ENCODE data around the gene CDK7.

The CDK7 gene

DNA sequence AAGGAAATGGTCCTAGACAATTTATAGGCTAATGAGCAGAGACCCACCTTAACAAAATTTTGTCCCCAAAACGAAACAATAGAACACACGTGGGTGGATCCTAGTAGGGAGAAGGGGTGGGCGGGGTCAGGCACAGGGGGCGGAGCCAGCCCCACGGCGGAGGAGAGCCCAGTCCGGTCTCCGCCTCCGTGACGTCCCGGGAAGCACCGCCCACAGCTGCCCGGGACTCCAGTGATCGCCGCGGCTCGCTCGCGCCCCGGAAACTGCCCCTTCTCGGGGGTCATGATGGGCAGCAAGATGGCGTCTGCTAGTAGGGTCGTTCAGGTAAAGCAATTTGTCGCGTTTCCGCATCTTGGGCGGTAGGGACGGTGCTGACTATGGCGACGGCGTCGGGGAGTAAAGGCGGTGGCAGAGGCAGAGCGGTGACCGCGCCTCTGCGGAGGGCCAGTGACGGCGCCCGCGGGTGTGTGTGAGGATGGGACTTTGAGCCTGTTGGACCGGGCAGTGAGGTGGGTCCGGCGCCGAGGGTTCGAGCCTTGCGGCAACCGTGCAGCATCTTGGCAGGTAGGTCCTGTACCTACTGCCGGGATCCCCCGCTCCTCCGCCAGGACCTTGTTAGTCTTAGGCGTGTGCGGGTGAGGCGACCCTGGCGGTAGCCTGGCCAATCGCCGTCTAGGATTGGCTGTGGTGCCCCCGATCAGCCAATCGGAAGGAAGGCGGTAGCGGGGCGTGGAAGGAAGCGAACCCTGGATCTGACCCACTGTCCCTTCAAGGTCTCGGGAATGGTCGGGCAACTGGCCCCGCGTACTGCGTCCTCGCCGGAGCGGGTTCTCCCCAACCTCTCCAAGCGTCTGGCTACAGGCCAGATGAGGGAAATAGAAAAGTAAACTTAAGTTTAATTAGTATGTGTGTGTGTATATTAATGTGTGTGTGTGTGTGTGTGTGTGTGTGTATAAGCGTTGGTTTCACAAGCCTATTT, 16.8 kb upstream of the CDK7 start (continued):
- no peak for TF ChIP-seq ZNF350 (tag by site-specific recombination; IDR thresholded peaks at IDR 0.05)
- TF ChIP-seq ZNF580 (tag by site-specific recombination; IDR thresholded peaks at IDR 0.05): peak; percentile 79
- no peak for TF ChIP-seq ZNF114 (tag by site-specific recombination; IDR thresholded peaks at IDR 0.05)
- TF ChIP-seq ZNF658 (tag by site-specific recombination; IDR thresholded peaks at IDR 0.05): no peak
- TF ChIP-seq ZNF785 (tag by site-specific recombination; IDR thresholded peaks at IDR 0.05): no peak
- TF ChIP-seq ZNF473 (tag by site-specific recombination; IDR thresholded peaks at IDR 0.05): no peak
- no peak for TF ChIP-seq SCRT1 (tag by site-specific recombination; IDR thresholded peaks at IDR 0.05; ENCODE audit: borderline replicate concordance)
- TF ChIP-seq ZNF548 (tag by site-specific recombination; IDR thresholded peaks at IDR 0.05): 0 out of 2 replicates have a peak, but pooled peaks have one; percentile 14
- TF ChIP-seq TRIM28 (IDR thresholded peaks at IDR 0.05; ENCODE audit: borderline replicate concordance, low read length): no peak
- no peak for TF ChIP-seq ZNF169 (tag by site-specific recombination; IDR thresholded peaks at IDR 0.05)
- TF ChIP-seq ZNF76 (tag by site-specific recombination; IDR thresholded peaks at IDR 0.05; ENCODE audit: borderline replicate concordance, low read depth): peak; percentile 69; the same call in 1 of the 2 replicates
- TF ChIP-seq ZNF302 (tag by site-specific recombination; IDR thresholded peaks at IDR 0.05; ENCODE audit: low read depth): no peak
- no peak for TF ChIP-seq ZNF184 (tag by site-specific recombination; IDR thresholded peaks at IDR 0.05)
- no peak for TF ChIP-seq ZNF292 (tag by site-specific recombination; IDR thresholded peaks at IDR 0.05; ENCODE audit: borderline replicate concordance, low read depth)
- peak; percentile 81; the same call in 1 of the 2 replicates for TF ChIP-seq BCL11B (tag by site-specific recombination; IDR thresholded peaks at IDR 0.05; ENCODE audit: low read depth)
- peak; percentile 19; the same call in 1 of the 2 replicates for TF ChIP-seq ZNF623 (tag by site-specific recombination; IDR thresholded peaks at IDR 0.05)
- TF ChIP-seq, protein P1, sequence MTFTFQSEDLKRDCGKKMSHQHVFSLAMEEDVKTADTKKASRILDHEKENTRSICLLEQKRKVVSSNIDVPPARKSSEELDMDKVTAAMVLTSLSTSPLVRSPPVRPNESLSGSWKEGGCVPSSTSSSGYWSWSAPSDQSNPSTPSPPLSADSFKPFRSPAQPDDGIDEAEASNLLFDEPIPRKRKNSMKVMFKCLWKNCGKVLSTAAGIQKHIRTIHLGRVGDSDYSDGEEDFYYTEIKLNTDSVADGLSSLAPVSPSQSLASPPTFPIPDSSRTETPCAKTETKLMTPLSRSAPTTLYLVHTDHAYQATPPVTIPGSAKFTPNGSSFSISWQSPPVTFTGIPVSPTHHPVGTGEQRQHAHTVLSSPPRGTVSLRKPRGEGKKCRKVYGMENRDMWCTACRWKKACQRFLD (tag by site-specific recombination; IDR thresholded peaks at IDR 0.05): no peak
- peak; percentile 77 for TF ChIP-seq ZSCAN23 (tag by site-specific recombination; IDR thresholded peaks at IDR 0.05)
- peak; percentile 83 for TF ChIP-seq ZBTB26 (tag by site-specific recombination; optimal IDR thresholded peaks at IDR 0.05)
- peak; percentile 93; the same call in 1 of the 2 replicates for TF ChIP-seq REPIN1 (tag by site-specific recombination; IDR thresholded peaks at IDR 0.05; ENCODE audit: low read depth)
- TF ChIP-seq ZNF518A (tag by site-specific recombination; conservative IDR thresholded peaks at IDR 0.05; ENCODE audit: low read depth): peak; percentile 51
- no peak for TF ChIP-seq HOXD13 (CRISPR knock-in tag; IDR thresholded peaks at IDR 0.05; ENCODE audit: borderline replicate concordance)
- TF ChIP-seq ZNF426 (tag by site-specific recombination; IDR thresholded peaks at IDR 0.05): no peak
- TF ChIP-seq ZNF610 (tag by site-specific recombination; IDR thresholded peaks at IDR 0.05; ENCODE audit: borderline replicate concordance): peak; percentile 83
- TF ChIP-seq, protein P2, sequence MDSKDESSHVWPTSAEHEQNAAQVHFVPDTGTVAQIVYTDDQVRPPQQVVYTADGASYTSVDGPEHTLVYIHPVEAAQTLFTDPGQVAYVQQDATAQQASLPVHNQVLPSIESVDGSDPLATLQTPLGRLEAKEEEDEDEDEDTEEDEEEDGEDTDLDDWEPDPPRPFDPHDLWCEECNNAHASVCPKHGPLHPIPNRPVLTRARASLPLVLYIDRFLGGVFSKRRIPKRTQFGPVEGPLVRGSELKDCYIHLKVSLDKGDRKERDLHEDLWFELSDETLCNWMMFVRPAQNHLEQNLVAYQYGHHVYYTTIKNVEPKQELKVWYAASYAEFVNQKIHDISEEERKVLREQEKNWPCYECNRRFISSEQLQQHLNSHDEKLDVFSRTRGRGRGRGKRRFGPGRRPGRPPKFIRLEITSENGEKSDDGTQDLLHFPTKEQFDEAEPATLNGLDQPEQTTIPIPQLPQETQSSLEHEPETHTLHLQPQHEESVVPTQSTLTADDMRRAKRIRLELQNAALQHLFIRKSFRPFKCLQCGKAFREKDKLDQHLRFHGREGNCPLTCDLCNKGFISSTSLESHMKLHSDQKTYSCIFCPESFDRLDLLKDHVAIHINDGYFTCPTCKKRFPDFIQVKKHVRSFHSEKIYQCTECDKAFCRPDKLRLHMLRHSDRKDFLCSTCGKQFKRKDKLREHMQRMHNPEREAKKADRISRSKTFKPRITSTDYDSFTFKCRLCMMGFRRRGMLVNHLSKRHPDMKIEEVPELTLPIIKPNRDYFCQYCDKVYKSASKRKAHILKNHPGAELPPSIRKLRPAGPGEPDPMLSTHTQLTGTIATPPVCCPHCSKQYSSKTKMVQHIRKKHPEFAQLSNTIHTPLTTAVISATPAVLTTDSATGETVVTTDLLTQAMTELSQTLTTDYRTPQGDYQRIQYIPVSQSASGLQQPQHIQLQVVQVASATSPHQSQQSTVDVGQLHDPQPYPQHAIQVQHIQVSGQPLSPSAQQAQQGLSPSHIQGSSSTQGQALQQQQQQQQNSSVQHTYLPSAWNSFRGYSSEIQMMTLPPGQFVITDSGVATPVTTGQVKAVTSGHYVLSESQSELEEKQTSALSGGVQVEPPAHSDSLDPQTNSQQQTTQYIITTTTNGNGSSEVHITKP (tag by site-specific recombination; IDR thresholded peaks at IDR 0.05): peak; percentile 64
- peak; percentile 81 for TF ChIP-seq KLF8 (tag by site-specific recombination; IDR thresholded peaks at IDR 0.05)

Data from HEK293 (cell line).